ENCODE data around the gene APCDD1.

Gene APCDD1

GRCh38 chr18:10431680-10432079 is 22.8 kb upstream of the APCDD1 start:
- no peak for DNase-seq

- DNase-seq = no peak
Measured at GRCh38 chr18:10432781-10433180, 21.7 kb upstream of the APCDD1 start.

- DNase-seq = no peak
Measured at GRCh38 chr18:10436160-10436559, 18.3 kb upstream of the APCDD1 start.

GRCh38 chr18:10437837-10438236 is 16.6 kb upstream of the APCDD1 start:
- DNase-seq = no peak

GRCh38 chr18:10439898-10440297 is 14.5 kb upstream of the APCDD1 start:
- DNase-seq = no peak

GRCh38 chr18:10440884-10441283 is 13.6 kb upstream of the APCDD1 start:
- no peak for DNase-seq

- DNase-seq = no peak
Measured at GRCh38 chr18:10441472-10441871, 13.0 kb upstream of the APCDD1 start.

- peak in 49 of 56 donors; percentile 14 to 90 (median 43) for DNase-seq
Measured at GRCh38 chr18:10442551-10442971, 11.9 kb upstream of the APCDD1 start.

GRCh38 chr18:10443001-10443400 is 11.4 kb upstream of the APCDD1 start:
- DNase-seq = peak in 4 of 56 donors; percentile 8 to 86 (median 54)

GRCh38 chr18:10444314-10445006 is 10.0 kb upstream of the APCDD1 start:
- no peak for DNase-seq

- DNase-seq = no peak
Measured at GRCh38 chr18:10449396-10449795, 5.0 kb upstream of the APCDD1 start.

GRCh38 chr18:10450986-10451385 is 3.4 kb upstream of the APCDD1 start:
- DNase-seq = no peak

- peak in 1 of 56 donors; percentile 31 for DNase-seq
Measured at GRCh38 chr18:10453261-10453805, 1.1 kb upstream of the APCDD1 start.

GRCh38 chr18:10454681-10455557 is 484 bp downstream of the APCDD1 start:
- DNase-seq = peak in 3 of 56 donors; percentile 35 to 45 (median 37)

- no peak for DNase-seq
Measured at GRCh38 chr18:10455726-10456453, 1.5 kb downstream of the APCDD1 start.

- DNase-seq = no peak
Measured at GRCh38 chr18:10456718-10457117, 2.3 kb downstream of the APCDD1 start.

- no peak for DNase-seq
Measured at GRCh38 chr18:10457128-10457527, 2.7 kb downstream of the APCDD1 start.

GRCh38 chr18:10457767-10458166 is 3.3 kb downstream of the APCDD1 start:
- DNase-seq = no peak

GRCh38 chr18:10458691-10459090 is 4.3 kb downstream of the APCDD1 start:
- DNase-seq = no peak

GRCh38 chr18:10459587-10459986 is 5.2 kb downstream of the APCDD1 start:
- no peak for DNase-seq

GRCh38 chr18:10460414-10461018 is 6.1 kb downstream of the APCDD1 start:
- no peak for DNase-seq
